ENCODE results near the gene SF3B6.
A peak's percentile ranks its signal among the peaks of the same experiment; 100 is the strongest.
"Not testable (repeated sequence)": the region's sequence is repeated elsewhere in the genome, so short reads cannot be mapped to it uniquely, and the experiment has no call there.

The SF3B6 gene

GRCh38 chr2:24050041-24050979 lies 25.8 kb downstream of the SF3B6 start:
- DNase-seq (ENCODE audit: low read depth), result no peak

DNA sequence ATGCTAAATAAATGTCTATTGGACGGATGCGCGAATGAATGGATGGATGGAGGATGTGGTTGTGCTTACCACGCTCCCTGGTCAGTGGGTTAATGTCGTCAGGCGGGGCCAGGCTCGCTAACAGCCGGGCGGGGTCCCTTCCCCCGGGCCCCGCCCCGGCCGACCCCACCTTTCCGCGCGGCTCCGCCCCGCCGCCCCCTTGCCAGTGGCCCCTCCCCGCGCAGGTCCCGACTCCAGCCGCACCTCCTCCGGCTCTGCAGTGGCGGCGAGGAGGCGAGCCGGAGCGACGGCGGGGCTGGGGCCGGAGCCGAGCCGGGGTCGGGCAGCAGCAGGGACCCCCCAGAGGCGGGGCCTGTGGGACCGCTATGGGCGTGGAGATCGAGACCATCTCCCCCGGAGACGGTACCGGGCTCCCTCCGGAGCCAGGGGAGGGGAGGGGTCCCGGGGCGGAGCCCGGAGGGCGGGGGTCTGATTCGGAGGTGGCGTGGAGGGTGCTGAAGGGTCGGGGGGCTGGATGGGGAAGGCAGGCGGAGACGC lies 26.6 kb downstream of the SF3B6 start, which contains the start of gene FKBP1B:
FKBP1B (plus strand) TSS at position 257 of the 537 bp plus-strand sequence; CDS start at position 366, 109 bp downstream.
- no peak for DNase-seq (ENCODE audit: low read depth)

- DNase-seq (ENCODE audit: low read depth), result no peak
These were observed 27.2 kb downstream of the SF3B6 start for GRCh38 chr2:24048769-24049484.

- DNase-seq (ENCODE audit: low read depth), result no peak
These were observed 28.5 kb downstream of the SF3B6 start for GRCh38 chr2:24047703-24048033.

- peak; percentile 95 for DNase-seq (ENCODE audit: low read depth)
These were observed 29.0 kb downstream of the SF3B6 start, which contains the start of gene WDCP for GRCh38 chr2:24046930-24047702. Gene WDCP (minus strand): TSS chr2:24047391. CDS start chr2:24039494, 7,897 bp downstream.

- no peak for DNase-seq (ENCODE audit: low read depth)
These were observed 29.6 kb downstream of the SF3B6 start for GRCh38 chr2:24046599-24046929.

GRCh38 chr2:24045511-24046508 lies 30.3 kb downstream of the SF3B6 start:
- DNase-seq (ENCODE audit: low read depth), result no peak

- DNase-seq (ENCODE audit: low read depth), result not testable (repeated sequence)
These were observed 33.0 kb downstream of the SF3B6 start for GRCh38 chr2:24043133-24043532.

- DNase-seq (ENCODE audit: low read depth), result no peak
These were observed 35.6 kb downstream of the SF3B6 start for GRCh38 chr2:24040511-24040910.

- no peak for DNase-seq (ENCODE audit: low read depth)
These were observed 37.2 kb downstream of the SF3B6 start for GRCh38 chr2:24038786-24039499.

DNA sequence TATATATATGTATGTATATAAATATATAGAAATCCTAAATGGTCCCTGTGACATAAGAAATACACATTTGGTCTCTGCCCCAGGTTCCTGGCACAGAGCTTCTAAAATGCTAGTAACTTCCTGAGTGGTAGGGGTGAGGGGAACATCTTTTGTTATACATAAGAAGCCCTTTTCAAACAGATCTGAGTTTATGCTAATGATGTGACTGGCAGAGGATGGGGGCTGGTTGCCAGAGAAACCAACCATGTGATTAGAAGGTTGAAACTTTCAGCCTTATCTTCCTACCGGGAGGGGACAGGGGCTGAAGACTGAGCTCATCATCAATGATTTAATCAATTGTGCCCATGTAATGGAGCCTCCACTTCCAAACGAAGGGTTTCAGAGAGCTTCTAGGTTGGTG lies 49.9 kb downstream of the SF3B6 start:
- DNase-seq (ENCODE audit: low read depth), result no peak

DNA sequence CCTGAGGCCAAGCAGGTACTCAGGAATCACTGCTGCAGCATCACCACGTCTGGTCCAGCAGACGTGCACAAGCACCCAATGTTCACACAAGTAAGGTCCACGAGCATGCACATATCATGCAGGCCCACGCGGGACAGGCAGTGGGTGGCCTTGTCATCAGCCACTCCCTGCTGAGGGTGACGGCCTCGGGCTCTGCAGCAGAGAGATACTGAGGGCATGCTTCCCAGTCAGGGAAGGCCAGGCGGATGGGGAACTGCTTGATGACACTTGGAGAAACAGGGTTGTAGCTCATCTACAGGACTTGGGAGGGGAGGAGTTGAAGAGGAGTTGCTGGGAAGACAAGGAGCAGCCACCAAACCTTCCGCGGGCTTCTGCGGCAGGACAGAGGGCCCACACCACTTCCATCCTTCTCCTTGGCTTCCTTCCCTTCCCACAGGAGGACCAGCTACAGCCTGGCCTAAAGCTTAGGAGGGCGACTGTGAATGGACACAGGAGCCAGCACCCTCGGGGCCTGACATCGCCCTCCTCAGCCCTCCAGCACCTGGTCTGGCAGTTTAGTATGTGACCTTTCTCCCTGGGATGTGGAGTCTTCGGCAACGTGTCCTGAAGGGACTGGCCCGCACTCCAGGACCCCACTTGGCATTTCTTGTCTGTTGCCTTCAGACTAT lies 51.0 kb downstream of the SF3B6 start:
- DNase-seq (ENCODE audit: low read depth), result no peak

GRCh38 chr2:24024018-24024417 lies 52.1 kb downstream of the SF3B6 start:
- no peak for DNase-seq (ENCODE audit: low read depth)

DNA sequence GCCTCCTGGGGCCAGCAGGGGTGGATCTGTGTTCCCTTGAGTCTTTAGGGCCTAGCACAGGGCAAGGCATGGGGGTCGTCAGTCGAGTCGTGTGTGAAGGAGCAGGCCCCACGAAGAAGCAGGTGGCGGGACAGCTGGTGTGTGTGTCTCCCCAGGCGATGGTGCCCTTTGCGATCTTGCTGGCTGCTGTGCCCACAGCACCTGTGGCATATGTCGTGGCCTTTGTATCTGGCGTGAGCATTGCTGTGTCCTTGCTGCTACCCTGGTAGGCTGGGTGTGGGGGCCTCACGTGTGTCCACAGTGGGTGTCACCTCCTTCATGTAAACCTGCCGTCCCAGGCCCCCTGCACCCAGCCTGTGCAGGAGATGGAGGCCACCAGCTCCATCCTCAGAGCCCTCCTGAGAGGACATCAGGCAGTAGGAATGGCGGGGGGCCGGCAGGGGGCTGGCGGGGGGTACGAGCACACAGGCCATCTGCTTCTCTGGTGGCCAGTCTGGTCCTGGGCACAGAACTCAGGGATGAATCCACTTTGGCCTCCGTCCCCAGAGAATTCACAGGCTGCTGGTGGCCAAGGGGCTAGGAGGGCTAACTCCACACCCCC lies 53.1 kb downstream of the SF3B6 start:
- DNase-seq (ENCODE audit: low read depth), result no peak

DNA sequence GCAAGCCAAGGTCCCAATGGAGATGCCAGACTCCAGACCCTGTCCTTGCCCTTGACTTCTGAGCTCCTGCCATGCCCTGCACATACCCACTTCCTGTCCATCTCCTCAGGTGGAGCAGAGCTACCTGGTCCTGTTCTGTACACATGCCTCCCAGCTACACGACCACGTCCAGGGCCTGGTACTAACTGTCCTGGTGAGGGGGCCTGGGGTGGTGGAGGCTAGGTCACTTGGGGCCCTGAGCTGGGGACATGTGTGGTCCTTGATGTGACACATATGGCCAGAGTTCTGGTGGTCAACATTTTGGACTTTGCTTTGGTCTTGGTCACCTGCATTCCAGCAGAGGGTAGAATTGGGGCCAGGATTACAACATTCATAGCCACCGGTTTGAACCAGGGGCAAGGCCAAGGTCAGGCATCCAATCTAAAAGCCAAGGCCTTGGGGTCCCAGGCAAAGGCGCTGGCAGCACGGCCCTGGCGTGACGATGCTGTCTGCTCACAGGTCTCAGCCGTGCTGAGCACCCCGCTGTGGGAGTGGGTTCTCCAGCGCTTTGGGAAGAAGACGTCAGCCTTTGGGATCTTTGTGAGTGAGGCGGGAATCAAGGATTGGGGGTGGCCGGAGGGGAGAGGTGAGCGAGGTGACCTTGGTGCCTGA lies 53.7 kb downstream of the SF3B6 start:
- no peak for DNase-seq (ENCODE audit: low read depth)

DNA sequence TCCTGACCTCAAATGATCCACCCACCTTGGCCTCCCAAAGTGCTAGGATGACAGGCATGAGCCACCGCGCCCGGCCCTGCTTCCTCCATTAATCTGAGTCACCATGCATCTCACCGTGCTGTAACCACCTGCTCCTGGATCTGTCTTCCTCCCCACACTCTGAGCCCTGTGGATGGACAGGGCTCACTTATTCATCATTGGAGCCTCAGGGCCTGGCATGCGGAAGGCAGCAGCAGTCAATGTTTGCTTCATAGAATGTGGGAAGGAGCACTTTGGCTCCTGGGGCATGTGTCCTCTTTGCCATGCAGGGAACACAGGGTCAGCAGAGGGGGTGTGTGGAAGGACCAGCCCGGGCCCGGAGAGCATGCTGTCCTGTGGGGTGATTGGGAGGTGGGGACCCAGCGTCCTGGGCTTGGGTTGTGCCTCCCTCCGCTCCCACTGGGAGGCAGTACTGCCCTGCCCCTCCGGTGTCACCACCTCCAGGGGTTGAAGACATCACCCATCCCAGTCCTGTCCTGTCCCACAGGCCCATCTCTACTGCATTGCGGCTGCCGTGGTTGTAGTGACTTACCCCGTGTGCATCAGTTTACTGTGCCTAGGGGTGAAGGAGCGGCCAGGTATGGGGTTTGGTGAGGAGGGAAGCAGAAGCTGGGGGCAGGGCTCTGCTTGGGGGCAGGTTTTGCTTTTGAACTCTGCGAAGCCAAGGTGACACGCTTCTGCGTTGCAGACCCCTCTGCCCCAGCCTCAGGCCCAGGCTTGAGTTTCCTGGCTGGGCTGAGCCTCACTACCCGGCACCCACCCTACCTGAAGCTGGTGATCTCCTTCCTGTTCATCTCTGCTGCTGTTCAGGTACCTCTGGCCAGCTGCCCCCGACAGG lies 54.8 kb downstream of the SF3B6 start:
- no peak for DNase-seq (ENCODE audit: low read depth)

DNA sequence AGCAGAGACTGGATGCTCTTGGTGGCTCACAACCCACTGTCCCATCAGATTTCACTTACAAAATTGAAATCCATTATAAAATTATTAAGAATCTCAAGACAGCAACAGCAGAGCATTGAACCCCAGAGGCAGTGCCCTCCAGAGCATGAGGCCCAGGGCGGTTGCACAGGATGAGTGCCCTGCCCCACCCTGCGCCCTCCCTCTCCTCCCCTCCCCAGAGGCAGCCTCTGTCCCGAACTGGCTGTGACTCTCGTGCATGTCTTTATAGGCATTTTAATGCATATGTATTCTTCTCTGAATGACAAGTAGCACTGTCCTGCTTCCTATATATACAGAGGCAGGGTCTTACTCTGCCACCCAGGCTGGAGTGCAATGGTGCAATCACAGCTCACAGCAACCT lies 55.9 kb downstream of the SF3B6 start:
- no peak for DNase-seq (ENCODE audit: low read depth)

DNA sequence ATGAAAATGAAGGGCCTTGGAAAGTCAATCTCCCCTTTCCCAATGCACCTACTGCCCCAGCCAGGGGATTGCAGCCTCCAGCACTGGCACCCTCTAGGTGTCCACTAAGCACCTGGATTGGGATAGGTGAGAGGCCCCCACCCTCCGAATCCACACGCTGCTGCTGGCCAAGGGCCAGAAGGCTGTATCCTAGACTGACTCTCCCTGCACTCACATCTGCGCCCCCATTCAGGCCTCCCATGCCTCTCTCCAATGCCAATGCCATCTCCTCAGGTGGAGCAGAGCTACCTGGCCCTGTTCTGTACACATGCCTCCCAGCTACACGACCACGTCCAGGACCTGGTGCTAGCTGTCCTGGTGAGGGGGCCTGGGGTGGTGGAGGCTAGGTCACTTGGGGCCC lies 56.4 kb downstream of the SF3B6 start:
- no peak for DNase-seq (ENCODE audit: low read depth)

Measured in HS-5 (cell line).